ENCODE data around the gene RPS15A. TPM values are rescaled to one million over a fixed set of nuclear protein-coding genes. Genes with fewer than 3 reads are reported as not detected.

RPS15A gene
- 1,000 to 10,000 TPM; 2,145 to 6,532 (median 4,433) TPM for total RNA-seq

GRCh38 chr16:18789850-18790706 is at the start of gene RPS15A:
RPS15A (minus strand) TSS chr16:18790334; CDS start chr16:18789113, 1,221 bp downstream.
- H3K4me3 ChIP-seq: peak within 1 kb of the TSS; percentile 65 to 100
- H3K4me1 ChIP-seq: peaks cover 0 to 32% of the 10 kb centered on the region in 2 donors
- H3K9me3 ChIP-seq: no peaks in the 10 kb centered on the region
- TF ChIP-seq CTCF (IDR thresholded peaks at IDR 0.05) (peak in 1 of 4 experiments; percentile 3), POLR2A (IDR thresholded peaks at IDR 0.05) (peak; percentile 78 to 83)
- intact Hi-C loops (cut with DNase I; ENCODE audit: low total_unique reads): no loop called here
- H3K36me3 ChIP-seq: no peaks in the 10 kb centered on the region
- DNase-seq: peak; percentile 92 to 96
- H3K27ac ChIP-seq: peak within 1 kb of the TSS; percentile 80 to 91
- H3K27me3 ChIP-seq: no peaks in the 10 kb centered on the region

- H3K4me1 ChIP-seq: no peaks in the 10 kb centered on the region
- H3K27ac ChIP-seq: no peak overlapping the region
- H3K9me3 ChIP-seq: no peaks in the 10 kb centered on the region
- no peak for TF ChIP-seq POLR2A (IDR thresholded peaks at IDR 0.05)
- TF ChIP-seq CTCF (IDR thresholded peaks at IDR 0.05): no peak
- no peaks in the 10 kb centered on the region for H3K36me3 ChIP-seq
- intact Hi-C loops (cut with DNase I; ENCODE audit: low total_unique reads): no loop called here
- H3K27me3 ChIP-seq: no peaks in the 10 kb centered on the region
- no peak overlapping the region for H3K4me3 ChIP-seq
- no peak for DNase-seq
Observed at GRCh38 chr16:18839555-18839954, 49.4 kb upstream of the RPS15A start.

- Histone ChIP-seq H3K4me1 (no peaks in the 10 kb centered on the region), H3K36me3 (no peaks in the 10 kb centered on the region), H3K9me3 (no peaks in the 10 kb centered on the region), H3K27ac (no peak overlapping the region), H3K4me3 (no peak overlapping the region), H3K27me3 (no peaks in the 10 kb centered on the region)
- TF ChIP-seq POLR2A (IDR thresholded peaks at IDR 0.05): no peak
- TF ChIP-seq CTCF (IDR thresholded peaks at IDR 0.05): no peak
- intact Hi-C loops (cut with DNase I; ENCODE audit: low total_unique reads): no loop called here
- DNase-seq: no peak
Observed at GRCh38 chr16:18836702-18837101, 46.6 kb upstream of the RPS15A start.

- Histone ChIP-seq H3K27ac (no peak overlapping the region), H3K4me3 (no peak overlapping the region), H3K4me1 (no peaks in the 10 kb centered on the region), H3K9me3 (no peaks in the 10 kb centered on the region), H3K27me3 (no peaks in the 10 kb centered on the region), H3K36me3 (no peaks in the 10 kb centered on the region)
- DNase-seq: no peak
- TF ChIP-seq CTCF (IDR thresholded peaks at IDR 0.05) (no peak), POLR2A (IDR thresholded peaks at IDR 0.05) (no peak)
- intact Hi-C loops (cut with DNase I; ENCODE audit: low total_unique reads): no loop called here
Observed at GRCh38 chr16:18834864-18835263, 44.7 kb upstream of the RPS15A start.

GRCh38 chr16:18833707-18834505 is 43.8 kb upstream of the RPS15A start:
- no peak overlapping the region for H3K4me3 ChIP-seq
- intact Hi-C loops (cut with DNase I; ENCODE audit: low total_unique reads): no loop called here
- DNase-seq: no peak
- TF ChIP-seq POLR2A (IDR thresholded peaks at IDR 0.05): no peak
- TF ChIP-seq CTCF (IDR thresholded peaks at IDR 0.05): no peak
- H3K36me3 ChIP-seq: no peaks in the 10 kb centered on the region
- no peaks in the 10 kb centered on the region for H3K9me3 ChIP-seq
- H3K27me3 ChIP-seq: no peaks in the 10 kb centered on the region
- H3K4me1 ChIP-seq: no peaks in the 10 kb centered on the region
- no peak overlapping the region for H3K27ac ChIP-seq
